ENCODE data around the gene ACOT13. TPM values are rescaled to one million over a fixed set of nuclear protein-coding genes. Genes with fewer than 3 reads are reported as not detected.

ACOT13 gene
- polyA plus RNA-seq, 10 donors: 14.4 to 20.0 (median 16.5) TPM

Other genes starting within 250 kb of the ACOT13 start
- 1 to 10 TPM; 1.1 to 3.0 (median 1.7) TPM for gene GPLD1, start 177.5 kb upstream of the ACOT13 start, polyA plus RNA-seq (ENCODE audit: insufficient read length in 10 of 10)
- 10 to 100 TPM in 1 of 10 donors, 1 to 10 TPM in 9; 5.8 to 11.0 (median 8.5) TPM for gene ALDH5A1, start 172.1 kb upstream of the ACOT13 start, polyA plus RNA-seq (ENCODE audit: insufficient read length in 10 of 10)
- under 1 TPM in 8 of 10 donors, not detected in 2; 0.04 to 0.11 (median 0.08) TPM for gene KIAA0319, start 20.9 kb upstream of the ACOT13 start, polyA plus RNA-seq (ENCODE audit: insufficient read length in 10 of 10)
- gene TDP2, start 178 bp upstream of the ACOT13 start, polyA plus RNA-seq (ENCODE audit: insufficient read length in 10 of 10): 10 to 100 TPM; 22.8 to 29.5 (median 27.6) TPM
- 10 to 100 TPM; 81.6 to 95.0 (median 88.4) TPM for gene C6orf62, start 52.1 kb downstream of the ACOT13 start, polyA plus RNA-seq (ENCODE audit: insufficient read length in 10 of 10)
- 10 to 100 TPM; 13.6 to 28.4 (median 18.1) TPM for gene GMNN, start 107.9 kb downstream of the ACOT13 start, polyA plus RNA-seq (ENCODE audit: insufficient read length in 10 of 10)
- gene ARMH2, start 131.8 kb downstream of the ACOT13 start, polyA plus RNA-seq (ENCODE audit: insufficient read length in 10 of 10): not detected

All from muscle of back (tissue), 10 donors.